Esophagus squamous epithelium (tissue), 4 donors: ENCODE measurements around the gene RNF115.

Source experiments
- POLR2A ChIP-seq, 4 donors: fragments of 450-650 bp; IDR thresholded peaks; one replicate each; pipeline ENCODE4 v1.6.1; 2017; ENCODE audit warnings: antibody characterized with exemption in 4 of 4, mild to moderate bottlenecking in 4 of 4, moderate library complexity in 3 of 4
- TF ChIP-seq, protein P1 (sequence below), 6 experiments: fragments of 450-650 bp in 4 of 6; fragments of 200-600 bp in 2 of 6; sonication (generic) in 2 of 6; IDR thresholded peaks; one replicate each; pipeline ENCODE4 v1.5.1; 2016 to 2019; ENCODE audit warnings: antibody characterized with exemption in 6 of 6, mild to moderate bottlenecking in 4 of 6, moderate library complexity in 4 of 6

- TF ChIP-seq, protein P1, sequence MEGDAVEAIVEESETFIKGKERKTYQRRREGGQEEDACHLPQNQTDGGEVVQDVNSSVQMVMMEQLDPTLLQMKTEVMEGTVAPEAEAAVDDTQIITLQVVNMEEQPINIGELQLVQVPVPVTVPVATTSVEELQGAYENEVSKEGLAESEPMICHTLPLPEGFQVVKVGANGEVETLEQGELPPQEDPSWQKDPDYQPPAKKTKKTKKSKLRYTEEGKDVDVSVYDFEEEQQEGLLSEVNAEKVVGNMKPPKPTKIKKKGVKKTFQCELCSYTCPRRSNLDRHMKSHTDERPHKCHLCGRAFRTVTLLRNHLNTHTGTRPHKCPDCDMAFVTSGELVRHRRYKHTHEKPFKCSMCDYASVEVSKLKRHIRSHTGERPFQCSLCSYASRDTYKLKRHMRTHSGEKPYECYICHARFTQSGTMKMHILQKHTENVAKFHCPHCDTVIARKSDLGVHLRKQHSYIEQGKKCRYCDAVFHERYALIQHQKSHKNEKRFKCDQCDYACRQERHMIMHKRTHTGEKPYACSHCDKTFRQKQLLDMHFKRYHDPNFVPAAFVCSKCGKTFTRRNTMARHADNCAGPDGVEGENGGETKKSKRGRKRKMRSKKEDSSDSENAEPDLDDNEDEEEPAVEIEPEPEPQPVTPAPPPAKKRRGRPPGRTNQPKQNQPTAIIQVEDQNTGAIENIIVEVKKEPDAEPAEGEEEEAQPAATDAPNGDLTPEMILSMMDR (IDR thresholded peaks at IDR 0.05) = no peak
- TF ChIP-seq POLR2A (IDR thresholded peaks at IDR 0.05) = no peak
Measured at GRCh38 chr1:145720556-145720877, 103.4 kb downstream of the RNF115 start.
